ENCODE data around the gene GALK1.
A peak's percentile ranks its signal among the peaks of the same experiment; 100 is the strongest.

The GALK1 gene

GRCh38 chr17:75810216-75810615 lies 45.2 kb upstream of the GALK1 start:
- Histone ChIP-seq H3K27ac (ENCODE audit: low read depth, low read length, poor library complexity, severe bottlenecking) (no peak overlapping the region), H3K36me3 (ENCODE audit: insufficient read depth, low read length) (peaks cover 64% of the 10 kb centered on the region), H3K27me3 (ENCODE audit: insufficient read depth, low read length) (no peaks in the 10 kb centered on the region), H3K9me2 (ENCODE audit: low read depth, low read length) (no peaks in the 10 kb centered on the region), H4K20me1 (ENCODE audit: insufficient read depth, low read length) (no peaks in the 10 kb centered on the region), H2AFZ (ENCODE audit: low read length) (no peak overlapping the region), H3K79me2 (ENCODE audit: insufficient read depth, low read length) (no peaks in the 10 kb centered on the region; the same call in 1 of the 2 replicates), H3F3A (ENCODE audit: insufficient read depth, low read length) (no peaks in the 10 kb centered on the region), H3K9ac (ENCODE audit: low read length) (no peak overlapping the region), H3K4me3 (ENCODE audit: low read depth, low read length, poor library complexity, severe bottlenecking) (no peak overlapping the region), H3K4me2 (ENCODE audit: low read length) (no peak overlapping the region), H3K4me1 (ENCODE audit: insufficient read depth, low read length, severe bottlenecking) (peaks cover 5% of the 10 kb centered on the region), H3K9me3 (ENCODE audit: low read length) (no peaks in the 10 kb centered on the region)
- TF ChIP-seq CTCF (IDR thresholded peaks at IDR 0.05; ENCODE audit: low read length) (no peak), EZH2 (IDR thresholded peaks at IDR 0.05; ENCODE audit: borderline replicate concordance, low read length) (no peak)

- H2AFZ ChIP-seq (ENCODE audit: low read length) = no peak overlapping the region
- peaks cover under 1% of the 10 kb centered on the region; the same call in 1 of the 2 replicates for H3K79me2 ChIP-seq (ENCODE audit: insufficient read depth, low read length)
- H3K9ac ChIP-seq (ENCODE audit: low read length) = no peak overlapping the region
- H4K20me1 ChIP-seq (ENCODE audit: insufficient read depth, low read length) = no peaks in the 10 kb centered on the region
- H3K4me3 ChIP-seq (ENCODE audit: low read depth, low read length, poor library complexity, severe bottlenecking) = no peak overlapping the region
- no peaks in the 10 kb centered on the region for H3K9me2 ChIP-seq (ENCODE audit: low read depth, low read length)
- H3K4me1 ChIP-seq (ENCODE audit: insufficient read depth, low read length, severe bottlenecking) = peaks cover 5% of the 10 kb centered on the region
- H3K4me2 ChIP-seq (ENCODE audit: low read length) = no peak overlapping the region
- no peaks in the 10 kb centered on the region for H3K27me3 ChIP-seq (ENCODE audit: insufficient read depth, low read length)
- H3K27ac ChIP-seq (ENCODE audit: low read depth, low read length, poor library complexity, severe bottlenecking) = no peak overlapping the region
- H3K9me3 ChIP-seq (ENCODE audit: low read length) = no peaks in the 10 kb centered on the region
- peaks cover 58% of the 10 kb centered on the region for H3K36me3 ChIP-seq (ENCODE audit: insufficient read depth, low read length)
- no peaks in the 10 kb centered on the region for H3F3A ChIP-seq (ENCODE audit: insufficient read depth, low read length)
- TF ChIP-seq EZH2 (IDR thresholded peaks at IDR 0.05; ENCODE audit: borderline replicate concordance, low read length) = no peak
- no peak for TF ChIP-seq CTCF (IDR thresholded peaks at IDR 0.05; ENCODE audit: low read length)
Observed at GRCh38 chr17:75809631-75810111, 44.7 kb upstream of the GALK1 start.

- no peak overlapping the region; the same call in 1 of the 2 replicates for H3K9ac ChIP-seq (ENCODE audit: low read length)
- no peak overlapping the region for H3K4me3 ChIP-seq (ENCODE audit: low read depth, low read length, poor library complexity, severe bottlenecking)
- no peaks in the 10 kb centered on the region for H3K9me3 ChIP-seq (ENCODE audit: low read length)
- H3K79me2 ChIP-seq (ENCODE audit: insufficient read depth, low read length) = peaks cover 6% of the 10 kb centered on the region; the same call in 1 of the 2 replicates
- no peaks in the 10 kb centered on the region for H4K20me1 ChIP-seq (ENCODE audit: insufficient read depth, low read length)
- TF ChIP-seq EZH2 (IDR thresholded peaks at IDR 0.05; ENCODE audit: borderline replicate concordance, low read length) = no peak
- TF ChIP-seq CTCF (IDR thresholded peaks at IDR 0.05; ENCODE audit: low read length) = no peak
- no peaks in the 10 kb centered on the region for H3K9me2 ChIP-seq (ENCODE audit: low read depth, low read length)
- peaks cover 56% of the 10 kb centered on the region for H3K36me3 ChIP-seq (ENCODE audit: insufficient read depth, low read length)
- no peak overlapping the region for H2AFZ ChIP-seq (ENCODE audit: low read length)
- H3K27ac ChIP-seq (ENCODE audit: low read depth, low read length, poor library complexity, severe bottlenecking) = peak overlapping the region; percentile 39
- H3K4me1 ChIP-seq (ENCODE audit: insufficient read depth, low read length, severe bottlenecking) = peaks cover 5% of the 10 kb centered on the region
- no peaks in the 10 kb centered on the region for H3K27me3 ChIP-seq (ENCODE audit: insufficient read depth, low read length)
- no peak overlapping the region for H3K4me2 ChIP-seq (ENCODE audit: low read length)
- H3F3A ChIP-seq (ENCODE audit: insufficient read depth, low read length) = no peaks in the 10 kb centered on the region
Observed at GRCh38 chr17:75808905-75809621, 44.1 kb upstream of the GALK1 start.
